ENCODE results near the gene USP46.

The USP46 gene

DNA sequence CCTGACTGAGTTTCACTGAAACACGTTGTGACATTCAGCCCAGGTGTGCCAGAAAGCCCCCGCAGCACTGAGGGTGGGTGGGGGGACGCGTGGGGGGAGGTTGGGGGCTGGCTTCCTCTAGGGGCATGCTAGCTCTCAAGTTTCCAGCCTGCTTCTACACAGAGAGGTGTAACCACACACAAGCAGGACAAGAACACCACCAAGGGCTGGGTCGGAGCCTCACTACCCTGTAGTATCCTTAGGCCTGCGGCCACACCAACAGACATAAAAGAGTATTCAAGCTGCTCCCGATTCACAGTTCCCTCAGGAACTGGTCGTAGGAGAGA, 1.8 kb downstream of the USP46 start:
- no peak for DNase-seq (ENCODE audit: low read depth, low spot score)

DNA sequence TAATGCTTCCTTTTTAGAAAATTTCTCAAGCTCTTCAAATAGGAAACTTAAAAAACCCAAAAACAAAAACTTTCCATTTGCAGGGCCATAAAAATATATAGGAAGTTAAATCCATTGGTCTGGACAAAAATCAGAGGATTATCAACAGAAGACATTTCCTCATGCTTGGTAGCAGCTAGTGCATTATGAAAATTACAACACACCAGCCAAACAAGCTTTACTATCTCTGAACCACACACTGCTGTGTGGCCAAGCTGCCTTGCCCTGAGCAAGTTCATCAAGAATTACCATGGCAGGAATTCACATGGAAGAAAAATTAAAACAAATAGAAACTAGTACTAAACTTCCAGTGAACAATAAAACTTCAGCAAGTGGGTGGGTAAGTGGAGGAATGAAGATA, 3.6 kb downstream of the USP46 start:
- no peak for DNase-seq (ENCODE audit: low read depth, low spot score)

DNA sequence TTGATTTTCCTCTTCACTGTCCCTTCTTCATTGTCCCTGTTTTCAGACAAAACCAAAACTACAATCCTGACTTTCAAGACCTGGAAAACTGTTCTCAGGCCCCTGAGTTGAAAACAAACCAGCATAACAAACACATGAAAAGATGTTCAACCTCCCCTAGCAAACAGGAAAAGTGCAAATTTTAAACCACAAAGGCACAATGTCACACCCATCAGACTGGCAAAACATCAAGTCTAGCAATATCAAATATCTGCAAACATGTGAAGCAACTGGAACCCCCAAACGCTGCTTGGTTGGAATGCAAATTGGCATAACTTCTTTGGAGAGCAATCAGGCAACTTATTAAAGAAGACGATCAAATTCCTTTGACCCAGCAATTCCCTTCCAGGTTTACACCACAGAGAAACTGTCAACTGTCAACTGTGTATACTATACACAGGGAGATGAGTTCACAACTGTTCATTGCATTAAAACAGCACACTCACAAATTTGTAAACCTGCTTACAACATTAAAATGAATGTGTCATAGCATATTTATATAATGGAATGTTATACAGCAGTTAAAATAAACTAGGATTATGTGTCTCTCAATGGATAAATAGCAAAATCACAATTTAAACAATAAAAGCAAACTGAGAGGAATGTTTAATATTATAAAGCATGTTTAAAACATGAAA, 7.0 kb downstream of the USP46 start:
- no peak for DNase-seq (ENCODE audit: low read depth, low spot score)

DNA sequence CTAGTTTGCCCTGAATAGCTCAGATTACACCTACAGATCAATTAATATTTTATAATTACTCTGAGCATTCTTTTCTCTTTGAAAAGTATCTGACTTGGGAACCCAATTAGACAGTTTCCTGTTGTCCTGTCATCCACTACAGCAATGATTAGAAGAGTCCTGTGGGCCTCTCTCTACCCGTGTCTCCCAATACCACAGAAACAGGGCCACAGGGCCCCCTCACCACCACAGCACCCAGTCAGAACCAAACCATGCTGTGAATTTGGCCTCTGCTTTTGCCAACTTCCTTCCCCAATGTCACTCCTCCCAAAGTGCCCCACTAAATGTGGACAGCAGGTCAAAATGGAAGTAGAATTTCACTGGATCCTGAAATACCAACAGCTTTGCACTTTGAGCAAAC, 10.3 kb downstream of the USP46 start:
- DNase-seq (ENCODE audit: low read depth, low spot score), result no peak

DNA sequence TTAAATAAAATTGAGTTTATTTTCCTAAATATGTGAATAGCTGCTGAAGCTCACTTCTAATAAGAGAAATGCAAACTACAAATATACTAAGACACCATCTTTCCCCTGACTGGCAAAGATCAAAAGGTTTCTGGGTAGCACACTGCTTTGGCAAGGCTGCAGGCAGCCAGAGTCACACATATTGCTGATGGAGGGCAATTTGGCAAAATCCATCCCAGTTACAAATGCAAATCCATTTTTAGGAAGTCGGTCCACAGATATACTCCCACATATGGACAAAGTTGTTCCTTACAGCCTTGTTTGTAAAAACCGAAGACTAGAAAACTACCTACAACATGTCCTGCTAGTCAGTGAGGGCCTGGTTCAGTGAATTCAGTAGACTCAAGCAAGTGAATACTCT, 12.4 kb downstream of the USP46 start:
- DNase-seq (ENCODE audit: low read depth, low spot score), result no peak

DNA sequence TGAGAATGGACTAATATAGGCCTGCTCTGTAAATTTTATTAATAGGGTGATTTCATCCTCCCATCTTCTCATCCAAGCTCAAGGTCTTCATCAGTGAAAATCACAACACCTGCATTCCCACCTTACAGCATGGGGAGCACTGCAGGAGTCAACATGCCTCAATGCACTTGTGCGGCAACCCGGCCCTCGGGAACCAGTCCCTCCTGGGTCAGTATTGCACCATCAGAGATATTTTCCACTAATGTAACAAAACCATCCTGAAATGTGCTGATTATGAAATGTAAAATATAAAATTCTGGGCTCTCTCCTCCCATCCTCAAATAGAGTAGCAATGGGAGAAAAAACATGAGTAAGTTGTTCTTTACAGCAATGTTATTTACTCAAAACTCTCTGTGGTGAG, 13.0 kb downstream of the USP46 start:
- DNase-seq (ENCODE audit: low read depth, low spot score), result no peak

DNA sequence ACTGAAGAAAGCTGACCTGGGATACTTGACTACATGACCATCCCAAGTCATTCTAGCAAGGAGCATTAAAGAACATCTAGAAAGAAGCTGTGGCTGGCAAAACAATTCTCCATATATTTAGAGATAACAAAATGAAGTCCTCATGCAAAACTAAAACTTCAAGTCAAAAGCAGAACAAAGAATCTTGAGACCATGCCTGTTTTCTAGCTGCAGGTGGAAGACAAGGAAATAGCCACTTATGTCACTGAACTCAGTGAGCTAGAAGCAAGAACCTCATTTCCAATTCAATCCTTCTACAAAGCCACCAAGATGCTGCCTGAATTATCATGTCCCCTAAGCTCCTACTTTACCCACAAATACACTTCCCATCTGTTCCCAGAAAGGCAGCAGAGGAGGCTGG, 13.8 kb downstream of the USP46 start:
- no peak for DNase-seq (ENCODE audit: low read depth, low spot score)

GRCh38 chr4:52643785-52644244, 15.3 kb downstream of the USP46 start:
- no peak for DNase-seq (ENCODE audit: low read depth, low spot score)

- DNase-seq (ENCODE audit: low read depth, low spot score), result no peak
These were observed 15.9 kb downstream of the USP46 start for GRCh38 chr4:52643190-52643589.

GRCh38 chr4:52641854-52642563, 17.1 kb downstream of the USP46 start:
- DNase-seq (ENCODE audit: low read depth, low spot score), result no peak

GRCh38 chr4:52640808-52641565, 18.1 kb downstream of the USP46 start:
- no peak for DNase-seq (ENCODE audit: low read depth, low spot score)

DNA sequence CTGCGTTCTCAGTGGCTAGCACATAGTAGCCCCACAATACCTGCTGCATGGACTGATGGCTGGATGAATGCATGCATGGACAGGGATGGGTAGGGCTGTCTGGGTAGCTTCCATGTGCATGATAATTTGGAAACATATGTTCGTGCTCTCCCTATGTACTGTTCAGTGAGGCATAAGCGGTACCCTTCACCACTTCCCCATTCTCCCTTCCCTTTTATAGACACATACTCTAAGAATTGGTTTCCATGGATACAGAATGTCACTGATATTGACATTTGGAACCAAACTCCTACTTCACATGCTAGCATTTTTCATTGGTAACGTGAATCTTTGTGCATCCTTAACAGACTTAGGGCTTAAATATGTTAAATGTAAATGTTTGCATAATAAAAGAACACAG, 20.4 kb downstream of the USP46 start:
- DNase-seq (ENCODE audit: low read depth, low spot score), result no peak

DNA sequence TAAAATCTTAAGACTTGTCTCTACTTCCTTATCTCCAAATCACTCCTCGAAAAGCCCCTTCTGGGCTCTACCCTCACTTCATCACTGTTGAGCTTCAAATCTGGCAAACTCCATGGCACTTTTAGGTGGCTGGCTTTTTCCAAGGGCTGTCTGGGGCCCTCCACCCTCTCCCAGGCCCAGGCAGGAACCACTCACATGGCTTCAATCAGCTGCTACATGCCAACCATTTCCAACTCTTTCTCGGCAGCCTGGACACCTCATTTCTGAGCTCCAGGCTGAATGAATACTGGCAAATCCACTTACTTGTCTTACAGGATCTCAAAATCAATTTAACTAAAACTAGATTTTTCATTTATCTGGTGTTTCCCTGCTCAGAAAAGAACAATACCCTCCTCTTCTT, 22.0 kb downstream of the USP46 start:
- no peak for DNase-seq (ENCODE audit: low read depth, low spot score)

GRCh38 chr4:52635560-52635959, 23.5 kb downstream of the USP46 start:
- no peak for DNase-seq (ENCODE audit: low read depth, low spot score)

GRCh38 chr4:52635130-52635529, 24.0 kb downstream of the USP46 start:
- DNase-seq (ENCODE audit: low read depth, low spot score), result no peak

- DNase-seq (ENCODE audit: low read depth, low spot score), result no peak
These were observed 25.3 kb downstream of the USP46 start for GRCh38 chr4:52633846-52634245.

DNA sequence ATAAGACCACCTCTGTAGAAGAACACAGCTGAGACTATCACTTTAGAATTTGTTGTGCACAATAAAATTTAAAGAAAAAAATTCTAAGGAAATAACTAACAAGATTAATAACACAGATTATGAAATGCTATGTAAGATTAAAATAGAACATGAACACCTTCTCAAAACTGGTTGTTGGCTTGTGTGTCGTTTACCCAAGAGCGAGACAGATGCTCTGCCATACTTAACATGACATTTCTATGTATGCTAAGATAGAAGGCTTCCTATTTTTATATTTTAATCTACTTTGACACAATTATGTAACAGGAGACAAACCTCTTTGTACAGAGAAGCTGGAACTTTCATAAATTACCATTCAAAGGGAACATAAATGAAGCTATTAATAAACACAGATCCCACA, 30.1 kb downstream of the USP46 start:
- no peak for DNase-seq (ENCODE audit: low read depth, low spot score)

DNA sequence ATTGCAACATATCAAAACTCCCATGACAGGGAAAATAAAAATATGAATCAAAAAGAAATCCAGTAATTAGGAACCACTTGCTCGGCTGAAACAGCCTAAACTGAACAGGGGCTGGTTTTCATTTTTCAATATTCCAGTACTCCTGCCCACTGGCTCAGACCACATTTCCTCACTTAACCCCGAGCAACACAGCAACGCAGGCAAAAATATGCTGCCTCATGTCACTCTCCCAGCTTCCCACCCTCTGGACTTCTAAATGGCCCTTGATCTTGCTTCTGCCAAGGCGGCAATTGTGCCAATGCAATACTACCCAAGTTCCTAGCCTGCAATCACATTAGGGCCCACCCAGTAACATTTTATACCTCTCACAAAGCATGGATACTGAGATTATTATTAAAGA, 30.6 kb downstream of the USP46 start:
- no peak for DNase-seq (ENCODE audit: low read depth, low spot score)

GRCh38 chr4:52627876-52628275, 31.2 kb downstream of the USP46 start:
- DNase-seq (ENCODE audit: low read depth, low spot score), result no peak

DNA sequence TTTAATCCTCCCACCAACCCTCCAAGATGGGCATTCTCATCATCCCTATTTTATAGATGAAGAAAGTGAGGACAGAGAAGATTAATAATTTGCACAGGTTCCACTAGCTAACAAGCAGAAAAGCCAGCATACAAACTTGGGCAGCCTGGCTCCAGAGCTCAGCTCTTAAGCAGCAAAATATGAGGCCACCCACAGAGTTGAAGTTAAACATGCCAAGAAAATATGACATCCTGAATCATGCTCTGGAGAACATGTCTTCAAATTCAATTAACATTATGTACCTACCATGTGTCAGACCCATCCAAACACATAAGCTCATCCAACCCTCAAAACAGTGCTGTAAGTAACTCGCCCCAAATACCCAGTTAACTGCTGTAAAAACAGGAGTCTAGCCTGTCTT, 33.9 kb downstream of the USP46 start:
- DNase-seq (ENCODE audit: low read depth, low spot score), result no peak

GRCh38 chr4:52622564-52622963, 36.5 kb downstream of the USP46 start:
- no peak for DNase-seq (ENCODE audit: low read depth, low spot score)

DNA sequence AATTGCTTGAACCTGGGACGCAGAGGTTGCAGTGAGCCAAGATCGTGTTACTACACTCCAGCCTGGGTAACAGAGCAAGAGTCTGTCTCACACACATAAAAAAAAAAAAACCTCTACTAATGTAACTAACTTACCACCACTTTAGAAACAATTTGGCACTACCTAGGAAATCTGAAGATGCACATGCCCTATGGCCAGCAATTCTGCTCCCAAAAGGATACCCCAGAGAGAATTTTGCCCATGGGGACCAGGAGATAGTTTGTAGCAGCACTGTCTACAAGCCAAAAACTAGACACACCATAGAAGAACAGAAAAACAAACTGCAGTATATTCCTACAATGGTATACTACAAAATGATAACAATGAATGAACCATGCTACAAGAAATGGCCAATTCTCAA, 37.5 kb downstream of the USP46 start:
- no peak for DNase-seq (ENCODE audit: low read depth, low spot score)

- DNase-seq (ENCODE audit: low read depth, low spot score), result no peak
These were observed 39.5 kb downstream of the USP46 start for GRCh38 chr4:52619591-52619931.

Data from activated CD4-positive, CD25-positive, alpha-beta regulatory T cell treated with anti-CD3 and anti-CD28 coated beads, Interleukin-2, amount 50 U/mL, for 16 hours (primary cell).